Loucy (cell line): Measurements from ENCODE around the gene TNFSF8.
A peak's percentile ranks its signal among the peaks of the same experiment; 100 is the strongest.

Experiments
- H2AFZ ChIP-seq: fragments of 200-600 bp; sonication (generic); 2 replicates; pipeline ENCODE4 v1.6.0; 2016; ENCODE audit warnings: antibody characterized with exemption, mild to moderate bottlenecking, low read length, moderate library complexity
- H3F3A ChIP-seq: fragments of 200-600 bp; 2 replicates; pipeline ENCODE4 v1.6.0; 2016; ENCODE audit warnings: antibody characterized with exemption, low read depth, mild to moderate bottlenecking
- H3K27me3 ChIP-seq: fragments of 200-600 bp; sonication (generic); 2 replicates; pipeline ENCODE4 v1.6.1; 2014; ENCODE audit warnings: low read length, mild to moderate bottlenecking; ENCODE audit not compliant: insufficient read depth, poor library complexity, severe bottlenecking
- H3K36me3 ChIP-seq: fragments of 200-600 bp; sonication (generic); 2 replicates; pipeline ENCODE4 v1.6.1; 2016; ENCODE audit warnings: low read length; ENCODE audit not compliant: insufficient read depth
- H3K4me1 ChIP-seq: fragments of 200-600 bp; sonication (generic); 2 replicates; pipeline ENCODE4 v1.5.1; 2014; ENCODE audit warnings: low read length, mild to moderate bottlenecking; ENCODE audit not compliant: insufficient read depth, poor library complexity, severe bottlenecking
- H3K4me2 ChIP-seq: fragments of 200-600 bp; sonication (generic); 2 replicates; pipeline ENCODE4 v1.6.0; 2014; ENCODE audit warnings: antibody characterized with exemption, low read length, low read depth, mild to moderate bottlenecking; ENCODE audit not compliant: poor library complexity, severe bottlenecking
- H3K4me3 ChIP-seq: fragments of 200-600 bp; sonication (generic); 2 replicates; pipeline ENCODE4 v1.5.1; 2014; ENCODE audit warnings: low read length, mild to moderate bottlenecking, mixed read lengths; ENCODE audit not compliant: poor library complexity, severe bottlenecking
- H3K79me2 ChIP-seq: fragments of 200-600 bp; sonication (generic); 2 replicates; pipeline ENCODE4 v1.6.1; 2014; ENCODE audit warnings: low read length; ENCODE audit not compliant: insufficient read depth
- H3K9ac ChIP-seq: fragments of 200-600 bp; sonication (generic); 2 replicates; pipeline ENCODE4 v1.6.0; 2014; ENCODE audit warnings: mild to moderate bottlenecking, low read depth, low read length, moderate library complexity; ENCODE audit not compliant: poor library complexity, severe bottlenecking
- H3K9me2 ChIP-seq: fragments of 200-600 bp; sonication (generic); replicated peaks from 2 replicates; pipeline ENCODE4 v1.6.1; 2016; ENCODE audit warnings: low read depth, low read length, mixed read lengths
- H3K9me3 ChIP-seq: fragments of 200-600 bp; sonication (generic); 2 replicates; pipeline ENCODE4 v1.6.1; 2014; ENCODE audit warnings: mild to moderate bottlenecking, antibody characterized with exemption, low read length, low read depth; ENCODE audit not compliant: insufficient read depth
- H4K20me1 ChIP-seq: fragments of 200-600 bp; sonication (generic); 2 replicates; pipeline ENCODE4 v1.6.0; 2014; ENCODE audit warnings: antibody characterized with exemption, low read length, mild to moderate bottlenecking; ENCODE audit not compliant: insufficient read depth, poor library complexity, severe bottlenecking
- EZH2phosphoT487 ChIP-seq: fragments of 200-600 bp; IDR thresholded peaks from 2 replicates; pipeline ENCODE4 v1.6.1; 2018; ENCODE audit warnings: antibody characterized with exemption, mild to moderate bottlenecking, moderate library complexity, borderline replicate concordance
- TF ChIP-seq, protein P1 (sequence below): fragments of 200-600 bp; sonication (generic); conservative IDR thresholded peaks from 2 replicates; pipeline ENCODE4 v1.5.1; 2014; ENCODE audit warnings: mild to moderate bottlenecking, antibody characterized with exemption, low read length

Gene TNFSF8

DNA sequence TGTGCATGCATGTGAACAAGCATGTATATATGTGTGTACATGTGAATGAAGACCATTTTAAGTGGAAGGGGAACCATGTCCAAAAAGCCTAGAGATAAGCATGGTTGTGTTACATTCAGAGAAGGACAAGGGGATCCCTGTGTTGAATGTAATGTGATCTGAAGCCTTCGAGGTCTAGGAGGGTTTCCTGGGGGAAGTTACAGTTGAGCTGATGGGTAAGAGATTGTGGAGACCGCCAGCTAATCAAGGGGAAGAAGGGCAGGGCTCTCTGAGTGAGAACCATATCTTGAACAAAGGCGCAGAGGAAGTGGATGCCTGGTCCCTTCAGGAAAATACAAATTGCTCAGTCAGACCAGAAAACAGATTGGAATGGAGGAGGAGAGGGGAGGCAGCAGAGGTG lies 79.1 kb downstream of the TNFSF8 start:
- Histone ChIP-seq H3K9ac (no peak overlapping the region), H3K27me3 (no peaks in the 10 kb centered on the region), H3K9me3 (no peaks in the 10 kb centered on the region), H2AFZ (peak overlapping the region; percentile 10), H3K4me2 (peak overlapping the region; percentile 10), H3K4me3 (no peak overlapping the region), H3K4me1 (peaks cover 19% of the 10 kb centered on the region), H4K20me1 (no peaks in the 10 kb centered on the region), H3F3A (no peaks in the 10 kb centered on the region), H3K9me2 (no peaks in the 10 kb centered on the region), H3K36me3 (no peaks in the 10 kb centered on the region), H3K79me2 (no peaks in the 10 kb centered on the region)
- TF ChIP-seq EZH2phosphoT487 = no peak
- TF ChIP-seq, protein P1, sequence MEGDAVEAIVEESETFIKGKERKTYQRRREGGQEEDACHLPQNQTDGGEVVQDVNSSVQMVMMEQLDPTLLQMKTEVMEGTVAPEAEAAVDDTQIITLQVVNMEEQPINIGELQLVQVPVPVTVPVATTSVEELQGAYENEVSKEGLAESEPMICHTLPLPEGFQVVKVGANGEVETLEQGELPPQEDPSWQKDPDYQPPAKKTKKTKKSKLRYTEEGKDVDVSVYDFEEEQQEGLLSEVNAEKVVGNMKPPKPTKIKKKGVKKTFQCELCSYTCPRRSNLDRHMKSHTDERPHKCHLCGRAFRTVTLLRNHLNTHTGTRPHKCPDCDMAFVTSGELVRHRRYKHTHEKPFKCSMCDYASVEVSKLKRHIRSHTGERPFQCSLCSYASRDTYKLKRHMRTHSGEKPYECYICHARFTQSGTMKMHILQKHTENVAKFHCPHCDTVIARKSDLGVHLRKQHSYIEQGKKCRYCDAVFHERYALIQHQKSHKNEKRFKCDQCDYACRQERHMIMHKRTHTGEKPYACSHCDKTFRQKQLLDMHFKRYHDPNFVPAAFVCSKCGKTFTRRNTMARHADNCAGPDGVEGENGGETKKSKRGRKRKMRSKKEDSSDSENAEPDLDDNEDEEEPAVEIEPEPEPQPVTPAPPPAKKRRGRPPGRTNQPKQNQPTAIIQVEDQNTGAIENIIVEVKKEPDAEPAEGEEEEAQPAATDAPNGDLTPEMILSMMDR = no peak
